Islet precursor cell (in vitro differentiated cells): ENCODE measurements around the gene CDK5R2.

Experiments used
- DNase-seq: peaks from one replicate; pipeline ENCODE4 v3.0.0-alpha.2; 2018

Gene CDK5R2

GRCh38 chr2:218990052-218990451 lies 30.6 kb downstream of the CDK5R2 start:
- DNase-seq = no peak

GRCh38 chr2:218990612-218991011 lies 31.1 kb downstream of the CDK5R2 start:
- no peak for DNase-seq

- DNase-seq = no peak
These were observed 32.3 kb downstream of the CDK5R2 start for GRCh38 chr2:218991674-218992168.

GRCh38 chr2:218992196-218992595 lies 32.7 kb downstream of the CDK5R2 start:
- no peak for DNase-seq

- no peak for DNase-seq
These were observed 33.4 kb downstream of the CDK5R2 start for GRCh38 chr2:218992703-218993344.

GRCh38 chr2:218993345-218994315 lies 34.2 kb downstream of the CDK5R2 start, which contains the start of gene CRYBA2:
TSS of gene CRYBA2 (minus strand) at chr2:218993422. CDS start at chr2:218993176, 246 bp downstream.
- peak; percentile 75 for DNase-seq

GRCh38 chr2:218995561-218995960 lies 36.1 kb downstream of the CDK5R2 start:
- no peak for DNase-seq

- peak; percentile 92 for DNase-seq
These were observed 36.7 kb downstream of the CDK5R2 start for GRCh38 chr2:218995972-218996711.

- DNase-seq = no peak
These were observed 37.5 kb downstream of the CDK5R2 start for GRCh38 chr2:218996937-218997336.

GRCh38 chr2:218997731-218998130 lies 38.3 kb downstream of the CDK5R2 start:
- no peak for DNase-seq

GRCh38 chr2:218998414-218999002 lies 39.0 kb downstream of the CDK5R2 start:
- no peak for DNase-seq

- DNase-seq = no peak
These were observed 39.8 kb downstream of the CDK5R2 start for GRCh38 chr2:218999021-218999880.

GRCh38 chr2:218999881-219000568 lies 40.6 kb downstream of the CDK5R2 start:
- peak; percentile 70 for DNase-seq

- DNase-seq = no peak
These were observed 41.1 kb downstream of the CDK5R2 start for GRCh38 chr2:219000569-219000960.

GRCh38 chr2:219001100-219001576 lies 41.7 kb downstream of the CDK5R2 start:
- DNase-seq = no peak

- DNase-seq = peak; percentile 72
These were observed 42.3 kb downstream of the CDK5R2 start for GRCh38 chr2:219001577-219002394.

GRCh38 chr2:219002395-219003266 lies 43.2 kb downstream of the CDK5R2 start:
- peak; percentile 91 for DNase-seq

- DNase-seq = no peak
These were observed 43.8 kb downstream of the CDK5R2 start for GRCh38 chr2:219003267-219003634.

- DNase-seq = no peak
These were observed 44.5 kb downstream of the CDK5R2 start for GRCh38 chr2:219003979-219004378.
